Thoracic aorta (tissue), 2 donors: ENCODE results near the gene FOSL2. TPM values are rescaled to one million over a fixed set of nuclear protein-coding genes. Genes with fewer than 3 reads are reported as not detected.

Source experiments
- ATAC-seq: fragments of 150-250 bp; one replicate; pipeline ENCODE4 v1.8.0; 2017; ENCODE audit warnings: low read depth; ENCODE audit not compliant: insufficient number of reproducible peaks, low FRiP score
- DNase-seq: peaks from one replicate; pipeline ENCODE4 v3.0.0-alpha.2; 2020; ENCODE audit warnings: low spot score
- H3K27ac ChIP-seq, 2 donors: fragments of 200-600 bp; sonication (generic); 1 replicate in 1 of 2; 2 replicates in 1 of 2; pipeline ENCODE4 v1.5.1; 2016; ENCODE audit warnings: mild to moderate bottlenecking in 2 of 2, moderate library complexity in 2 of 2
- H3K27me3 ChIP-seq: fragments of 200-600 bp; sonication (generic); replicated peaks from 2 replicates; pipeline ENCODE4 v1.6.0; 2016; ENCODE audit warnings: mild to moderate bottlenecking; ENCODE audit not compliant: insufficient read depth
- H3K36me3 ChIP-seq: fragments of 200-600 bp; sonication (generic); one replicate; pipeline ENCODE4 v1.5.1; 2016
- H3K4me1 ChIP-seq, 2 donors: fragments of 200-600 bp; sonication (generic); 1 replicate in 1 of 2; 2 replicates in 1 of 2; pipeline versions ENCODE4 v1.5.1 to v1.6.0; 2016; ENCODE audit warnings: low read depth in 2 of 2, mild to moderate bottlenecking in 1 of 2; ENCODE audit not compliant: control insufficient read depth in 1 of 2
- H3K4me3 ChIP-seq: fragments of 200-600 bp; sonication (generic); 2 replicates; pipeline ENCODE4 v1.5.1; 2016; ENCODE audit warnings: mild to moderate bottlenecking
- H3K9me3 ChIP-seq: fragments of 200-600 bp; sonication (generic); 2 replicates; pipeline ENCODE4 v1.5.1; 2016
- total RNA-seq, 2 donors: library from RNA; depleted of rRNA; stranded (reverse); fragments of >200 nt; gene quantifications; one replicate each; pipeline versions ENCODE4 v1.1.0 to v1.2.3, GENCODE V29; 2016
- TF ChIP-seq, protein P1 (sequence below): fragments of 200-600 bp; sonication (generic); IDR thresholded peaks from one replicate; pipeline ENCODE4 v1.5.1; 2019; ENCODE audit warnings: antibody characterized with exemption

FOSL2 gene
- total RNA-seq, 2 donors from 2014 or later: 188 to 311 TPM

DNA sequence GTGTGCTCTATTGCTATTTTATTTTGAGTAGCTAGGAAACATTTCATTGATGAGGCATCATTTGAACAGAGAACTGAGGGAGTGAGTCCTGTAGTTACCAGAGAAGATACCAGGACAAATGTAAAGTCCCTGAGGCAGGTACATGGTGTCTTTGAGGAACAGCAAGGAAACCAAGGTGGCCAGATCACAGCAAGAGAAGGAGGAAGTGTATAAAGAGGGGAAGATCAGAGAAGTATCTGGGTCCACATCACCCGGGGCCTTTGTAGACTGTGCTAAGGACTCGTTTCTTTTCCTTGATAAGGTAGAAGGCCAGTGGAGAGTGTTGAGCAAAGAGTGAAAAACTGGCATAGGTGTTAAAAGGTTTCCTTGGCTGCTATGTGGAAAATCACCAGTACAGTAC is 68.4 kb downstream of the FOSL2 start:
- Histone ChIP-seq H3K9me3 (no peaks in the 10 kb centered on the region), H3K4me1 (no peaks in the 10 kb centered on the region), H3K4me3 (no peak overlapping the region), H3K27me3 (no peaks in the 10 kb centered on the region), H3K36me3 (no peaks in the 10 kb centered on the region), H3K27ac (no peak overlapping the region)
- no peak for ATAC-seq
- TF ChIP-seq, protein P1, sequence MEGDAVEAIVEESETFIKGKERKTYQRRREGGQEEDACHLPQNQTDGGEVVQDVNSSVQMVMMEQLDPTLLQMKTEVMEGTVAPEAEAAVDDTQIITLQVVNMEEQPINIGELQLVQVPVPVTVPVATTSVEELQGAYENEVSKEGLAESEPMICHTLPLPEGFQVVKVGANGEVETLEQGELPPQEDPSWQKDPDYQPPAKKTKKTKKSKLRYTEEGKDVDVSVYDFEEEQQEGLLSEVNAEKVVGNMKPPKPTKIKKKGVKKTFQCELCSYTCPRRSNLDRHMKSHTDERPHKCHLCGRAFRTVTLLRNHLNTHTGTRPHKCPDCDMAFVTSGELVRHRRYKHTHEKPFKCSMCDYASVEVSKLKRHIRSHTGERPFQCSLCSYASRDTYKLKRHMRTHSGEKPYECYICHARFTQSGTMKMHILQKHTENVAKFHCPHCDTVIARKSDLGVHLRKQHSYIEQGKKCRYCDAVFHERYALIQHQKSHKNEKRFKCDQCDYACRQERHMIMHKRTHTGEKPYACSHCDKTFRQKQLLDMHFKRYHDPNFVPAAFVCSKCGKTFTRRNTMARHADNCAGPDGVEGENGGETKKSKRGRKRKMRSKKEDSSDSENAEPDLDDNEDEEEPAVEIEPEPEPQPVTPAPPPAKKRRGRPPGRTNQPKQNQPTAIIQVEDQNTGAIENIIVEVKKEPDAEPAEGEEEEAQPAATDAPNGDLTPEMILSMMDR: no peak
- no peak for DNase-seq

DNA sequence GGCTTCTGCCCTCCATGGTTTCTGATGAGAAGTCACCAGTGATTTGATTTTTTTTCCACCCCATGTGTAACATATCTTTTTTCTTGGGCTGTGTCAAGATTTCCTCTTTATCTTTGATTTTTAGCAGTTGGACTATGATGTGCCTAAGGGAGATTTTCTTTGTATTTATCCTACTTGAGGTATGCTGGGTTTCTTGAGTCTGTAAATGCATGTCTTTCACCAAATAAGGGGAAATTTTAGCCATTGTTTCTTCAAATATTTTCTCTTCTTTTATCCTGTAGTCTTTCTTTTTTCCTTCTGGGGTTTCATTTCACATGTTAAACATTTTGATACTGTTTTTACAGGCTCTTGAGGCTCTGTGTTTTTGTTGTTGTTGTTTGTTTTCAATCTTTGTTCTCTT is 69.5 kb downstream of the FOSL2 start:
- TF ChIP-seq, protein P1: no peak
- no peak for DNase-seq
- Histone ChIP-seq H3K27ac (no peak overlapping the region), H3K4me3 (no peak overlapping the region), H3K27me3 (no peaks in the 10 kb centered on the region), H3K9me3 (no peaks in the 10 kb centered on the region), H3K4me1 (no peaks in the 10 kb centered on the region), H3K36me3 (no peaks in the 10 kb centered on the region)
- ATAC-seq: no peak

DNA sequence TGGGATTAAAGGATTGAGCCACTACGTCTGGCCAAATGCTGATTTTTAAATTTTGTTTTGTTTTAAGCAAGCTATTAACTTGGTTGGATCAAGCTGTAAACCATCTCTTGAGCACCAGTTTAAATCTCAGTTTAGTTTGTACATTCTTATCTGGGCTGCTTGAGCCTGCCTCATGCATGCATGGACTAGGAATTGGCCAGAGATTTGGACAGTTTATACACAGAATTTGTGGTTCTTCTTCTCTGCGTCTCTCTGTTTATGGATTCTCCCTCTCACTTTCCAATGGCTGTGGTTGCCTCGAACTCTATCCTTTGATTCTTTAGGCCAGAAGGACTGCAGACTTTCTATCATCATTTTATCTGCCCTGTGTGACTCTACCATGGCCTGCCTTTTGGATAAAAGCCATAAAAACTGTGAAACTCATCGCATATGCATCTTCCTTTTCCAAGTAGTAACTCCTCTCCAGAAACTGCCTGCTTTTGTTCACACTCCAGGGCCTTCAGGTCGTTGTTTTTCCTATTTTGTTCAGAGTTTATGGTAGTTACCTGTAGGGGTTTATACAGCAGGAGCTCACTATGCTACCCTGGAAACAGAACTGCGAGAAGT is 70.7 kb downstream of the FOSL2 start:
- Histone ChIP-seq H3K9me3 (no peaks in the 10 kb centered on the region), H3K4me3 (no peak overlapping the region)

DNA sequence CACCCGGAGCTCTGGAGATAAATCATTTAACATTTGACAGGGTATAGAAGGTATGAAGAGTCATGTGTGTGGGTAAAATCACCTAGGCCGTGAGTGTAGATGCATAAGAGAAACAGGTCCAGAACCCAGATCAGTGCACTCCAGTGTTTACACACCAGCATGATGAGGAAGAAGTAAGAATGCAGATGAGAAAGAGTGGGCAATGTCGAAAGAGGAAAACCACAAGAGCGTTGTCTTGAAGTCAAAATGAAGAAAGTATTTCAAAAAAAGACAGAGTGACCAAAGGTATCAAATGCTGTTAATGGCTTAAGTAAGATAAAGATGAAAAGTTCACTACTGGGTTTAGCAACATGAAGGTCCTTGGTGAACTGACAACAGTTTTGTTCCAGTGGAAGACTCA is 71.2 kb downstream of the FOSL2 start:
- H3K36me3 ChIP-seq: no peaks in the 10 kb centered on the region
- DNase-seq (no peak), ATAC-seq (no peak)
- H3K27me3 ChIP-seq: no peaks in the 10 kb centered on the region
- no peaks in the 10 kb centered on the region for H3K9me3 ChIP-seq
- H3K4me3 ChIP-seq: no peak overlapping the region
- H3K4me1 ChIP-seq: no peaks in the 10 kb centered on the region
- TF ChIP-seq, protein P1: no peak
- H3K27ac ChIP-seq: no peak overlapping the region

More for the DNA sequence above, 70.7 kb downstream of the FOSL2 start:
- ATAC-seq: no peak
- no peak for DNase-seq
- Histone ChIP-seq H3K27ac (no peak overlapping the region), H3K27me3 (no peaks in the 10 kb centered on the region), H3K36me3 (no peaks in the 10 kb centered on the region), H3K4me1 (no peaks in the 10 kb centered on the region)
- TF ChIP-seq, protein P1: no peak

DNA sequence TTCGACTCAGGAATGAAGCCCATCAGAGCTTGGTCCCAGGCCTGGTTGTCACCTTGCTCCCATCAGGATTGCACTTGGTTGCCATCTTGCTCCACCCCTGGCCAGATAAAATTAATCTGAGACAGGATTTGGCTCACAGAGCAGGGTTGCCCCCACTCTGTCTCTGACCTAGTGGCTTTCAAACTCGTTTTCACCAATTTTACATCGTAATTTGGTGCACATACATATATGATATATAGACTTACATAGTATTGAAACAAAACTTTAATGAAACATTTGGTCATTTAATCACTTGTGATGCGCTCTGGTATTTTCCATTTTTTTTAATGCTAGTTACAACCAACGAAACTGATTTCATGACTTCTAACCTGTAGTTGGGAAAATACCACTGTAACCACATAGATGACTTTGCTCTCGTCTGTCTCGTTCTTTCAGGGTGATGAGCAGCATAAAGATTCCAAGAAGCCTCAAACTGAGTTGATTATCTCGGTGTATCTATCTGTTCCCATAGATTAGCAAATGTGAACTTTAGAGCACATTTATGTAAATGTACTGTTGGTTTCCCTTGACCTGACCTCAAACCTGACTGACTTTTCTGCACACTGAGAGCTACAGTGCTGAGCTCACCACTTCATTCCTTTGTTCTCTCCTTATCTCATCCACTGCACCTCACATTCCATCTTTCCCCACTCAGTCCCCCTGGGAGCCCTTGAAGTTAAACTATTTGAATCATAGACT is 72.7 kb downstream of the FOSL2 start:
- ATAC-seq (no peak), DNase-seq (no peak)
- Histone ChIP-seq H3K36me3 (no peaks in the 10 kb centered on the region), H3K9me3 (no peaks in the 10 kb centered on the region), H3K27ac (no peak overlapping the region), H3K4me1 (no peaks in the 10 kb centered on the region), H3K4me3 (no peak overlapping the region), H3K27me3 (no peaks in the 10 kb centered on the region)
- TF ChIP-seq, protein P1: no peak

Other genes starting within 250 kb of the FOSL2 start
- 10 to 100 TPM; 19.2 to 29.6 TPM for gene PLB1, start 103.2 kb downstream of the FOSL2 start, total RNA-seq